ENCODE measurements around the gene ITGAE.
A peak's percentile ranks its signal among the peaks of the same experiment; 100 is the strongest.

The ITGAE gene

DNA sequence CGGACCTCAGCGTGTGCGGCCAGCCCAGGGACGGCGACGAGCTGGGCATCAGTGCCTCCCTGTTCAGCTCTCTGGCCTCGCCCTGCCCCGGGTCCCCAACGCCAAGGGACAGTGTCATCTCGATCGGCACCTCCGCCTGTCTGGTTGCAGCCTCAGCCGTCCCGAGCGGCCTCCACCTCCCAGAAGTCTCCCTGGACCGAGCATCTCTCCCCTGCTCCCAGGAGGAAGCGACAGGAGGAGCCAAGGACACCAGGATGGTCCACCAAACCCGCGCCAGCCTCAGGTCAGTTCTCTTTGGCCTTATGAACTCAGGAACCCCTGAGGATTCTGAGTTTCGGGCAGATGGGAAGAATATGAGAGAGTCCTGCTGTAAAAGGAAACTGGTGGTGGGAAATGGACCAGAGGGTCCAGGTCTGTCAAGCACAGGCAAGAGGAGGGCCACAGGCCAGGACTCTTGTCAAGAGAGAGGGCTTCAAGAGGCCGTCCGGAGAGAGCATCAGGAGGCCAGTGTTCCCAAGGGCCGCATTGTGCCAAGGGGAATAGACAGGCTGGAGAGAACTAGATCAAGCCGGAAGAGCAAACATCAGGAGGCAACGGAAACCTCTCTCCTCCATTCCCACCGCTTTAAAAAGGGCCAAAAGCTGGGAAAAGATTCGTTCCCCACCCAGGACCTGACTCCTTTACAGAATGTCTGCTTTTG lies 76.5 kb downstream of the ITGAE start:
- DNase-seq (ENCODE audit: low read depth), result no peak
- TF ChIP-seq, protein P1, sequence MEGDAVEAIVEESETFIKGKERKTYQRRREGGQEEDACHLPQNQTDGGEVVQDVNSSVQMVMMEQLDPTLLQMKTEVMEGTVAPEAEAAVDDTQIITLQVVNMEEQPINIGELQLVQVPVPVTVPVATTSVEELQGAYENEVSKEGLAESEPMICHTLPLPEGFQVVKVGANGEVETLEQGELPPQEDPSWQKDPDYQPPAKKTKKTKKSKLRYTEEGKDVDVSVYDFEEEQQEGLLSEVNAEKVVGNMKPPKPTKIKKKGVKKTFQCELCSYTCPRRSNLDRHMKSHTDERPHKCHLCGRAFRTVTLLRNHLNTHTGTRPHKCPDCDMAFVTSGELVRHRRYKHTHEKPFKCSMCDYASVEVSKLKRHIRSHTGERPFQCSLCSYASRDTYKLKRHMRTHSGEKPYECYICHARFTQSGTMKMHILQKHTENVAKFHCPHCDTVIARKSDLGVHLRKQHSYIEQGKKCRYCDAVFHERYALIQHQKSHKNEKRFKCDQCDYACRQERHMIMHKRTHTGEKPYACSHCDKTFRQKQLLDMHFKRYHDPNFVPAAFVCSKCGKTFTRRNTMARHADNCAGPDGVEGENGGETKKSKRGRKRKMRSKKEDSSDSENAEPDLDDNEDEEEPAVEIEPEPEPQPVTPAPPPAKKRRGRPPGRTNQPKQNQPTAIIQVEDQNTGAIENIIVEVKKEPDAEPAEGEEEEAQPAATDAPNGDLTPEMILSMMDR (IDR thresholded peaks at IDR 0.05; ENCODE audit: control insufficient read depth, insufficient read depth, low read depth, low read length, missing control alignments), result no peak
- peak overlapping the region; percentile 81 for H3K4me3 ChIP-seq (ENCODE audit: control insufficient read depth, low read depth, low read length)

DNA sequence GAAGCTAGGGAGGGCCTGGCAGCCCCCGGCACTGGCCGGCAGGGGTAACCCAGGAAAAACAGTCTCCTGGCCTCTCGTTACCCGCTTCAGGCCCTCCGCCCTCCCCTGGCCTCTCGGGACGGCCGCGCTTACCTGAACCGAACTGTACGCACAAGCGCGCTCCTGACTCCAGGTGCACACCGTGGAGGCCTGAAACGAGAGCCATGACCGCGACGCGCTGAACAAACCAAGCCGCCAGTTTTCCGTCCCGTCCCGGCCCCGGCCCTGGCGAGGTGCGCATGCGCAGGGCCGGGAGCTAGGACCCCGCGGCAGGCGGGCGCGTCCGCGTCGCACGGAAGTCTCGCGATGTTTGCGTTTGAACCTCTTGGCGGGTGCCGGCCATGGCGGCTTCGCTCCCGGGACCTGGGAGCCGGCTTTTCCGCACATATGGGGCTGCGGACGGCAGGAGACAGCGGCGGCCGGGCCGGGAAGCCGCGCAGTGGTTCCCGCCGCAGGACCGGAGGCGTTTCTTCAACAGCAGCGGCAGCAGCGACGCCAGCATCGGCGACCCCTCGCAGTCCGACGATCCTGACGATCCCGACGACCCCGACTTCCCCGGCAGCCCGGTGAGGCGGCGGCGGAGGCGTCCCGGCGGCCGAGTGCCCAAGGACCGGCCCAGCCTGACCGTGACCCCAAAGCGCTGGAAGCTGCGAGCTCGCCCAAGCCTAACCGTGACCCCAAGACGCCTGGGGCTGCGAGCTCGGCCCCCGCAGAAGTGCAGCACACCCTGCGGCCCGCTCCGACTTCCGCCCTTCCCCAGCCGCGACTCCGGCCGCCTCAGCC lies 77.2 kb downstream of the ITGAE start, which contains the start of gene HASPIN:
Gene HASPIN, plus strand, starts transcription at position 348 of the 822 bp plus-strand sequence. Its CDS starts 33 bp downstream, at position 381.
- DNase-seq (ENCODE audit: low read depth), result no peak
- TF ChIP-seq, protein P1 (IDR thresholded peaks at IDR 0.05; ENCODE audit: control insufficient read depth, insufficient read depth, low read depth, low read length, missing control alignments), result peak; percentile 34

DNA sequence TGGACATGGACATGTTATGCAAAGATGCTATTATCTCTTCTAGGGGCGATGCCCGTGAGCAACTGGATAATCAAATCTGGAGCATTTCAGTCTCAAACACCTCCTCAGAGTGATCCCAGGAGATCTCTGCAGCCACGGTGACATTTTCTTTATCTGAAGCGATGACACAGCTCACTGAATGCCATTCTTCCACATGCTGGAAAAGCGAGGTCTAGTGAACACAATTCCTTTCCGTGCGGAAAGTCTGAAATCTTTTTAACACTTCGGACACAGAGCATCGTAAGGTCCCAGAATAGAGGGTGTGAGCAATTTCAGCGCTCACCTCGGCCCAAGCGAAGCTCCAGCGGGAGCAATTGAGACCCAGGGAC lies 77.8 kb downstream of the ITGAE start:
- no peak for DNase-seq (ENCODE audit: low read depth)
- TF ChIP-seq, protein P1 (IDR thresholded peaks at IDR 0.05; ENCODE audit: control insufficient read depth, insufficient read depth, low read depth, low read length, missing control alignments), result no peak
- peak overlapping the region; percentile 81 for H3K4me3 ChIP-seq (ENCODE audit: control insufficient read depth, low read depth, low read length)

More for the DNA sequence above, 77.2 kb downstream of the ITGAE start, which contains the start of gene HASPIN:
- peak within 1 kb of the TSS; percentile 81 for H3K4me3 ChIP-seq (ENCODE audit: control insufficient read depth, low read depth, low read length)

DNA sequence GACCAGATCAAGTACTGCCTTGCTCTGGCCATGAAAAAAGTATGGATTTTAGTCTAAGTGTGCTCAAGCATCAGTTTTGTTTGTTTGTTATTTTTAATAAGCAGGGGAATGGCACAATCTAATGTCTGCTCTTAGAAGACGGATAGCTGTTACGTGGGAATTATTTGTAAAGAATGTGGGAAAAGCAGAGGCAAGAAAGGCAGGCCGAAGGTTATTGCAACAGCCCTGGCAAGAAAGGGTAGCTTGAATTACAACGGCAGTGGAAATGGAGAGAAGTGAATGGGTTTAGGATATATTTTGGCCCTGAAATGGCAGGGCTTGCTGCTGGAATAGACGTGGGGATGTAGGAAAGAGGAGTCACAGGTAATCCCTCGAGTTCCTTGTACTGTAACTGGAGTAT lies 78.3 kb downstream of the ITGAE start:
- H3K4me3 ChIP-seq (ENCODE audit: control insufficient read depth, low read depth, low read length), result peak overlapping the region; percentile 81
- TF ChIP-seq, protein P1 (IDR thresholded peaks at IDR 0.05; ENCODE audit: control insufficient read depth, insufficient read depth, low read depth, low read length, missing control alignments), result no peak
- no peak for DNase-seq (ENCODE audit: low read depth)

DNA sequence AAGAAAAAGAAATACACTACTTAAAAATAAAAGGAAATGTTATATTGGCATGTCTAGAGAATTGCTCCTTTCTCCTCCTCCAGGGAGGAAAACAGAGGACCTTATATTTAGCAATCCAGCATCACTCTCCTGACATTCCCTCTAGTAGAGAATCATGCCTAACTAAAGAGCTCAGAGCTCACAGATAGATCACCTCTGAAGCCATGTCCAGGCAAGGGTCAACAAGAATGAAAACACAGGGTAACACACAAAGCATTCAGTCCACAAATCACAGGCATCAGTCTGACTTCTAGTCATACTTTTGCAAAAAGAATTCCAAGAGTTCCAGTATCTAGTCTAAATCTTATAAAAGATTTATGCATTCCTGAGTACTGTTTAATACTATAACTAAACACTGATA lies 81.7 kb downstream of the ITGAE start:
- DNase-seq (ENCODE audit: low read depth), result no peak
- TF ChIP-seq, protein P1 (IDR thresholded peaks at IDR 0.05; ENCODE audit: control insufficient read depth, insufficient read depth, low read depth, low read length, missing control alignments), result no peak
- no peak overlapping the region for H3K4me3 ChIP-seq (ENCODE audit: control insufficient read depth, low read depth, low read length)

DNA sequence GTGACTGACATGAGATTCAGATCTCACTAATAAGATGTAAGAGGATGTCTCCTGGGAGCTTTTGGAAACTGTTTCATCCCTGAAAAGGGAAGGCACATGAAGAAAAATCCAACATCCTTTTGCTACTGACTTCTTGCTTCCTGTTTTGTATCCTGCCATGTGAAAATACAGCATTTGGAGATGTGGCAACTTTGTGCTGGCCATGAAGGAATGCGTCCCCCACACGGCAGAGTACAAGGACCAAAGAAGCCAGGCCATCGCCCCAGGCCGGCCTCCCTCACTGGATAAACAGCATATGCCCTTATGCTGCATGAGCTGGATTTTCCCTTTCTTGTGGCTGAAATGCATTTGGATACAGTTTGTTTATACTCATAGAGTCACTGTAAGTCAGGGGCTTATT lies 82.8 kb downstream of the ITGAE start:
- H3K4me3 ChIP-seq (ENCODE audit: control insufficient read depth, low read depth, low read length), result no peak overlapping the region
- TF ChIP-seq, protein P1 (IDR thresholded peaks at IDR 0.05; ENCODE audit: control insufficient read depth, insufficient read depth, low read depth, low read length, missing control alignments), result no peak
- no peak for DNase-seq (ENCODE audit: low read depth)
